Inflammatory macrophage (primary cell): ENCODE results near the gene ZMAT5.
A peak's percentile ranks its signal among the peaks of the same experiment; 100 is the strongest.

Experiments
- DNase-seq, 2 donors: peaks; one replicate each; pipeline ENCODE4 v3.0.0-alpha.2; 2020 to 2022
- total RNA-seq, 18 experiments: gene quantifications; one replicate each; lab custom pipeline; 2026; ENCODE audit warnings: mixed read lengths in 6 of 18, inconsistent platforms in 2 of 18; lab: John Stamatoyannopoulos, UW

The ZMAT5 gene
- total RNA-seq = 5.9 to 23.9 (median 15.2) reads per million in 18 experiments

- peak; percentile 96 to 98 for DNase-seq
Measured at GRCh38 chr22:29766632-29767170, at the start of gene ZMAT5. Gene ZMAT5 (minus strand): TSS chr22:29767007. CDS start chr22:29748544, 18,463 bp downstream.

- DNase-seq = no peak
Measured at GRCh38 chr22:29816539-29816938, 49.7 kb upstream of the ZMAT5 start.

- DNase-seq = no peak
Measured at GRCh38 chr22:29816128-29816527, 49.3 kb upstream of the ZMAT5 start.

GRCh38 chr22:29815580-29815979 lies 48.8 kb upstream of the ZMAT5 start:
- DNase-seq = no peak

GRCh38 chr22:29814003-29814402 lies 47.2 kb upstream of the ZMAT5 start:
- DNase-seq = no peak

- no peak for DNase-seq
Measured at GRCh38 chr22:29813563-29813962, 46.8 kb upstream of the ZMAT5 start.

GRCh38 chr22:29813126-29813525 lies 46.3 kb upstream of the ZMAT5 start:
- DNase-seq = no peak

GRCh38 chr22:29811377-29811776 lies 44.6 kb upstream of the ZMAT5 start:
- DNase-seq = no peak

GRCh38 chr22:29810216-29810615 lies 43.4 kb upstream of the ZMAT5 start:
- DNase-seq = no peak

- no peak for DNase-seq
Measured at GRCh38 chr22:29806196-29806595, 39.4 kb upstream of the ZMAT5 start.

GRCh38 chr22:29804985-29805384 lies 38.2 kb upstream of the ZMAT5 start:
- no peak for DNase-seq

GRCh38 chr22:29803190-29803589 lies 36.4 kb upstream of the ZMAT5 start:
- DNase-seq = no peak

GRCh38 chr22:29801796-29802195 lies 35.0 kb upstream of the ZMAT5 start:
- DNase-seq = no peak

GRCh38 chr22:29801153-29801552 lies 34.3 kb upstream of the ZMAT5 start:
- no peak for DNase-seq

- DNase-seq = peak; percentile 93 to 96
Measured at GRCh38 chr22:29799217-29799680, 32.4 kb upstream of the ZMAT5 start.

GRCh38 chr22:29798801-29799200 lies 32.0 kb upstream of the ZMAT5 start:
- DNase-seq = no peak

GRCh38 chr22:29798318-29798717 lies 31.5 kb upstream of the ZMAT5 start:
- no peak for DNase-seq

GRCh38 chr22:29797351-29797750 lies 30.5 kb upstream of the ZMAT5 start:
- peak; percentile 64 to 82 for DNase-seq

GRCh38 chr22:29795663-29796062 lies 28.9 kb upstream of the ZMAT5 start:
- no peak for DNase-seq

GRCh38 chr22:29793396-29793795 lies 26.6 kb upstream of the ZMAT5 start:
- no peak for DNase-seq

- no peak for DNase-seq
Measured at GRCh38 chr22:29790061-29790460, 23.3 kb upstream of the ZMAT5 start.

- no peak for DNase-seq
Measured at GRCh38 chr22:29788339-29789279, 21.8 kb upstream of the ZMAT5 start.

GRCh38 chr22:29787371-29787980 lies 20.7 kb upstream of the ZMAT5 start:
- DNase-seq = no peak
